Fibroblast of pulmonary artery (primary cell): ENCODE measurements around the gene DYNLT2.

Experiments used
- DNase-seq: peaks from one replicate; pipeline ENCODE4 v3.0.0-alpha.2; 2010; ENCODE audit warnings: low read depth
- H3K4me3 ChIP-seq: replicated peaks from 2 replicates; pipeline ENCODE4 v1.5.1; 2011; ENCODE audit warnings: low read depth, mild to moderate bottlenecking, control low read depth, low read length, moderate library complexity
- TF ChIP-seq, protein P1 (sequence below): IDR thresholded peaks from 2 replicates; pipeline ENCODE4 v1.5.1; 2011; ENCODE audit warnings: mild to moderate bottlenecking, control low read depth, low read length, inconsistent platforms; ENCODE audit errors: missing control alignments

The DYNLT2 gene

DNA sequence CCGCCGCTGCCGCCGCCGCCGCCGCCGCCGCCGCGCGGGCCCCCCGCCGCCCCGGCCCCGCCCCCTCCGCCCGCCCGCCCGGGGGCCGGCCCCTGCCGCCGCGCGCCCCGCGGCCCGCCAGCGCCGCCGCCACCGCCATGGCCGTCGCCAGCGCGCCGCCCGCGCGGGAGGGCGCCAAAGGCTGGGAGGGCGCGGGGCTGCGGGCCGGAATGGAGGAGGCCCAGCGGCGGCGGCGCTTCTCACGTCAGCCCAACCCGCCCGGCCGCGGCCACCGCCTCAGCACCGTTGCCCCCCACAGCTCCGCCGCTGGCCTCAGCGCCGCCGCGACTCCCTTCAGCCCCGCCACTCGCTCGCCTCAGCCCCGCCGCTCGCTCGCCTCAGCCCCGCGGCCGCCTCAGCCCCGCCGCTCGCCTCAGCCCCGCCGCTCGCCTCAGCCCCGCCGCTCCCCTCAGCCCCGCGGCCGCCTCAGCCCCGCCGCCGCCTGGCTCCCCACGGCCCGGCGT lies 27.3 kb downstream of the DYNLT2 start:
- TF ChIP-seq, protein P1, sequence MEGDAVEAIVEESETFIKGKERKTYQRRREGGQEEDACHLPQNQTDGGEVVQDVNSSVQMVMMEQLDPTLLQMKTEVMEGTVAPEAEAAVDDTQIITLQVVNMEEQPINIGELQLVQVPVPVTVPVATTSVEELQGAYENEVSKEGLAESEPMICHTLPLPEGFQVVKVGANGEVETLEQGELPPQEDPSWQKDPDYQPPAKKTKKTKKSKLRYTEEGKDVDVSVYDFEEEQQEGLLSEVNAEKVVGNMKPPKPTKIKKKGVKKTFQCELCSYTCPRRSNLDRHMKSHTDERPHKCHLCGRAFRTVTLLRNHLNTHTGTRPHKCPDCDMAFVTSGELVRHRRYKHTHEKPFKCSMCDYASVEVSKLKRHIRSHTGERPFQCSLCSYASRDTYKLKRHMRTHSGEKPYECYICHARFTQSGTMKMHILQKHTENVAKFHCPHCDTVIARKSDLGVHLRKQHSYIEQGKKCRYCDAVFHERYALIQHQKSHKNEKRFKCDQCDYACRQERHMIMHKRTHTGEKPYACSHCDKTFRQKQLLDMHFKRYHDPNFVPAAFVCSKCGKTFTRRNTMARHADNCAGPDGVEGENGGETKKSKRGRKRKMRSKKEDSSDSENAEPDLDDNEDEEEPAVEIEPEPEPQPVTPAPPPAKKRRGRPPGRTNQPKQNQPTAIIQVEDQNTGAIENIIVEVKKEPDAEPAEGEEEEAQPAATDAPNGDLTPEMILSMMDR: no peak
- peak; percentile 21 for DNase-seq
- H3K4me3 ChIP-seq: peak overlapping the region; percentile 38

DNA sequence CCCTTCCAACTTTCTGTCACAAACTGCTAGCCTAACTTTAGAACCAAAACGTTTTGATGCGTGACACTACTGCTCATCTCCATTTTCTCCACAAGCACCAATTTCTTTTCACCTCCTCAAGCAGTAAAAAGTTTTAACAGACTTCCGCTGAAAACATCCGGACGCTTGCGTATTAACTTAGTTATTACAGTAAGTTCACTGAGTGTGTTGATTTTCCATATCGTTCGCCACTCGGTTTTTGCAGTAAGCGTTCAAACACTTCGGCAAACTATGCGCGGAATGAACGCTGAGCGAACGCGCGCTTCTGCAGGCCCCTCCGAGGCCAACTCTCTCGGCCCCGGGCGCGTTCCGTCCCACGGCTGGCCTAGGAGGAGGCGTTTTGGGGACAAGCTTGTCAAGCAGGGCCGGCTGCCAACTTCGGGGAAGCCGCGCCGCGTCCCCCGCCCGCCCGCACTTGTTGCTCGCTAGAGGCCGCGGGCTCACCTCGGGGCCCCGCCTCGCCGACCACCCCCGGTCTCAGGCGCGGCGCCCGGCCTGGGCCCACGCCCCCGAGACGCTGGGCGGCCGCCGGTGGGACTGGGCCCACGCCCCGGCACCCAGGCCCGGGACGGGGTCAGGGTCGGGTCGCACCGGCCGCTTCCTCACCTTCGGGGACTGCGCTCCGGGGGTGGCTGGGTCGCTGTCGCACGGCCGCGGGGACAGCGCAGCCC lies 28.0 kb downstream of the DYNLT2 start:
- peak overlapping the region; percentile 72 for H3K4me3 ChIP-seq
- TF ChIP-seq, protein P1: no peak
- peak; percentile 72 for DNase-seq

GRCh38 chr6:169722362-169723199 lies 28.8 kb downstream of the DYNLT2 start:
- TF ChIP-seq, protein P1: no peak
- DNase-seq: peak; percentile 83

GRCh38 chr6:169720207-169720855 lies 31.0 kb downstream of the DYNLT2 start:
- H3K4me3 ChIP-seq: no peak overlapping the region
- TF ChIP-seq, protein P1: peak; percentile 25
- no peak for DNase-seq

More at GRCh38 chr6:169722362-169723199, 28.8 kb downstream of the DYNLT2 start:
- H3K4me3 ChIP-seq: peak overlapping the region; percentile 72

GRCh38 chr6:169719117-169719516 lies 32.3 kb downstream of the DYNLT2 start:
- DNase-seq: peak; percentile 23
- TF ChIP-seq, protein P1: no peak
- H3K4me3 ChIP-seq: no peak overlapping the region

GRCh38 chr6:169714595-169714994 lies 36.8 kb downstream of the DYNLT2 start:
- H3K4me3 ChIP-seq: no peak overlapping the region
- TF ChIP-seq, protein P1: no peak

More at GRCh38 chr6:169714595-169714994, 36.8 kb downstream of the DYNLT2 start:
- no peak for DNase-seq
